HFFc6 (cell line): ENCODE results near the gene ZNF606. TPM values are rescaled to one million over a fixed set of nuclear protein-coding genes. Genes with fewer than 3 reads are reported as not detected.

Source experiments
- DNase-seq: peaks from one replicate; pipeline ENCODE4 v3.0.0-alpha.2; 2018
- H3K27ac Mint-ChIP-seq: 2 replicates; pipeline ENCODE4 v1.8.0; 2020; ENCODE audit warnings: mild to moderate bottlenecking, mixed read lengths
- H3K27me3 Mint-ChIP-seq: 2 replicates; pipeline ENCODE4 v1.8.0; 2021; ENCODE audit warnings: mild to moderate bottlenecking, moderate library complexity, mixed read lengths; ENCODE audit not compliant: insufficient read depth
- H3K36me3 Mint-ChIP-seq: 2 replicates; pipeline ENCODE4 v1.8.0; 2021; ENCODE audit warnings: low read depth, mixed read lengths
- H3K4me1 Mint-ChIP-seq: 2 replicates; pipeline ENCODE4 v1.8.0; 2020; ENCODE audit warnings: low read depth, mixed read lengths
- H3K4me3 Mint-ChIP-seq: 2 replicates; pipeline ENCODE4 v1.8.0; 2020; ENCODE audit warnings: mild to moderate bottlenecking, moderate library complexity, mixed read lengths
- H3K9me3 Mint-ChIP-seq: 2 replicates; pipeline ENCODE4 v1.8.0; 2020; ENCODE audit warnings: mild to moderate bottlenecking, mixed read lengths
- CTCF ChIP-seq: fragments of 200-600 bp; sonication (generic); IDR thresholded peaks from 2 replicates; pipeline ENCODE4 v1.5.0; 2021; ENCODE audit warnings: antibody characterized with exemption, mild to moderate bottlenecking
- total RNA-seq, 6 experiments: library from RNA; stranded (reverse); fragmentation: NEBNext Ultra II Directional; extraction: Animal tissue kit (Norgen Biotek cat#: 25700); gene quantifications; 2 replicates in 1 of 6; 3 replicates in 5 of 6; pipeline ENCODE4 v1.2.3, GENCODE V29; 2021

Gene ZNF606
- total RNA-seq, 6 experiments from 2014 or later, result 3.5 to 6.0 (median 4.9) TPM

- TF ChIP-seq CTCF, result no peak
- Mint-ChIP-seq H3K27me3 (peaks cover 2% of the 10 kb centered on the region; the same call in 1 of the 2 replicates), H3K9me3 (peaks cover 62% of the 10 kb centered on the region), H3K4me1 (no peaks in the 10 kb centered on the region), H3K36me3 (peaks cover 26% of the 10 kb centered on the region), H3K4me3 (no peak overlapping the region), H3K27ac (no peak overlapping the region)
- no peak for DNase-seq
Measured at GRCh38 chr19:57927587-57927986, 75.0 kb downstream of the ZNF606 start.

Other genes with a start within 250 kb of the ZNF606 start
- gene ZNF586, start 233.1 kb downstream of the ZNF606 start, total RNA-seq, result 1 to 10 TPM; 6.4 to 8.8 (median 6.9) TPM
- 1 to 10 TPM; 2.7 to 3.8 (median 3.0) TPM for gene ZNF552, start 187.9 kb downstream of the ZNF606 start, total RNA-seq
- gene ZNF587B, start 172.5 kb downstream of the ZNF606 start, total RNA-seq, result 10 to 100 TPM in 1 of 6 experiments, 1 to 10 TPM in 5; 7.8 to 10.7 (median 9.4) TPM
- gene ZNF587, start 153.0 kb downstream of the ZNF606 start, total RNA-seq, result 10 to 100 TPM; 22.6 to 28.6 (median 25.3) TPM
- 1 to 10 TPM in 5 of 6 experiments, under 1 TPM in 1; 1.00 to 1.6 (median 1.3) TPM for gene ZNF814, start 113.8 kb downstream of the ZNF606 start, total RNA-seq
- 10 to 100 TPM in 1 of 6 experiments, 1 to 10 TPM in 5; 6.8 to 10.3 (median 9.0) TPM for gene ZNF417, start 86.2 kb downstream of the ZNF606 start, total RNA-seq
- under 1 TPM; 0.07 to 0.81 (median 0.46) TPM for gene ZNF418, start 67.4 kb downstream of the ZNF606 start, total RNA-seq
- 1 to 10 TPM; 2.8 to 3.9 (median 3.2) TPM for gene ZNF256, start 55.1 kb downstream of the ZNF606 start, total RNA-seq
- gene C19orf18, start 28.3 kb downstream of the ZNF606 start, total RNA-seq, result under 1 TPM in 3 of 6 experiments, not detected in 3; 0.23 to 0.59 (median 0.33) TPM
- gene ZSCAN1, start 31.2 kb upstream of the ZNF606 start, total RNA-seq, result not detected
- under 1 TPM in 2 of 6 experiments, not detected in 4; 0.07 to 0.09 TPM for gene ZNF135, start 56.5 kb upstream of the ZNF606 start, total RNA-seq
- 1 to 10 TPM in 5 of 6 experiments, under 1 TPM in 1; 0.80 to 2.8 (median 2.1) TPM for gene ZSCAN18, start 95.4 kb upstream of the ZNF606 start, total RNA-seq
- gene ZNF329, start 148.0 kb upstream of the ZNF606 start, total RNA-seq, result 1 to 10 TPM; 6.6 to 9.5 (median 7.9) TPM
- 10 to 100 TPM; 15.6 to 18.4 (median 17.6) TPM for gene ZNF274, start 180.2 kb upstream of the ZNF606 start, total RNA-seq
- gene ZNF544, start 226.1 kb upstream of the ZNF606 start, total RNA-seq, result 10 to 100 TPM; 26.5 to 32.5 (median 29.9) TPM